ACC112 (cell line): ENCODE data around the gene RITA1.

Experiments used
- H2AFZ ChIP-seq: fragments of 200-600 bp; sonication (generic); one replicate; pipeline ENCODE4 v1.6.0; 2017; ENCODE audit warnings: antibody characterized with exemption, low read length; ENCODE audit not compliant: unreplicated experiment
- H3K27ac ChIP-seq: fragments of 200-600 bp; sonication (generic); 2 replicates; pipeline ENCODE4 v1.5.1; 2014; ENCODE audit warnings: low read depth, mild to moderate bottlenecking, antibody characterized with exemption, low read length, moderate library complexity
- H3K27me3 ChIP-seq: fragments of 200-600 bp; sonication (generic); 2 replicates; pipeline ENCODE4 v1.6.1; 2014; ENCODE audit warnings: mild to moderate bottlenecking, antibody characterized with exemption, low read length, moderate library complexity, mixed read lengths; ENCODE audit not compliant: insufficient read depth
- H3K36me3 ChIP-seq: fragments of 200-600 bp; sonication (generic); 2 replicates; pipeline ENCODE4 v1.6.1; 2016; ENCODE audit warnings: mild to moderate bottlenecking, antibody characterized with exemption, low read length, moderate library complexity, mixed read lengths; ENCODE audit not compliant: insufficient read depth
- H3K4me1 ChIP-seq: fragments of 200-600 bp; sonication (generic); one replicate; pipeline ENCODE4 v1.6.1; 2016; ENCODE audit warnings: low read length, mixed read lengths; ENCODE audit not compliant: insufficient read depth, unreplicated experiment, control insufficient read depth
- H3K4me3 ChIP-seq: fragments of 200-600 bp; sonication (generic); 2 replicates; pipeline ENCODE4 v1.5.1; 2014; ENCODE audit warnings: mild to moderate bottlenecking, low read depth, low read length
- H3K79me2 ChIP-seq: fragments of 200-600 bp; sonication (generic); one replicate; pipeline ENCODE4 v1.6.0; 2016; ENCODE audit warnings: low read length; ENCODE audit not compliant: control insufficient read depth, unreplicated experiment, insufficient read depth

The RITA1 gene

DNA sequence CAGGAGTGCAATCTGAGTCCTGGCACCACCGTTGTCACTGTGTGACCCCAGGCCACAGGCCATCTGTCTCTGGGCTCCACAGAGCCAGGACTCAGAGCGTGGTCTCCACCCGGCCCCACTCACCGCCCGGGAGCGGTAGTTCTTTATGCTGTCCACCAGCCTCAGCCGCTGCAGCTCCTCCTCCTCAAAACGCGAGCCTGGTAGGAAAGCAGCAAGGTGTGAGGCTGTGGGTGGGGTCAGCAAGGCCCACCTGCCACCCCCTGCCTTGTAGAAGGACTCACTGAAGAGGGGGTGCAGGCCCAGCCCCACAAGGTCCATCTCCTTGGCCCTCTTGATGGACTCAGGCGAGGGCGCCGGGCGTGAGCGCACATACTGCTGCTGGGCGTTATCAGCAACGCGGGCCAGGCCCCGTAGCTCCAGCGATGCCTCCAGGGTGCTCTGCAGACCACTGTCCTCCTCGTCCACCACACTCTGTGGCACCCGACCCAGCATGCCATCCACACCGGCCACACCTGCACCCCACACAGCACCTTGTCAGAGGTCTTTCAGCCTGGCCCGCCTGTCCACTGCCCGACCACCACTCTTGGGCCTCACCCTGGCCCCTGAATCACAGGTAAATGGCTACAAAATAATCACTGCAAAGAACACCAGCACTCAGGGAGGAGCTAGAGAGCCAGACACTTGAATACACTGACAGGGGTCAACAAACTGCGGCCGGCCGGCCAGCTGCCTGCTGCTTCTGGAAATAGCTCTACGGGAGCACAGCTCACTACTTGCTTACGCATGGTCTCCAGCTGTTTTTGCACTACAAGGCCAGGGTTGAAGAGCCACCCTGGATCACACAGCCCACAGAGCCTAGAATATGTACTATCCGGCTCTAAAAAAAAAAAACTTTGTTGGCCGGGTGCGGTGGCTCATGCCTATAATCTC, 19.7 kb upstream of the RITA1 start:
- Histone ChIP-seq H3K36me3 (peaks cover 28% of the 10 kb centered on the region; the same call in 1 of the 2 replicates), H2AFZ (no peak overlapping the region)

DNA sequence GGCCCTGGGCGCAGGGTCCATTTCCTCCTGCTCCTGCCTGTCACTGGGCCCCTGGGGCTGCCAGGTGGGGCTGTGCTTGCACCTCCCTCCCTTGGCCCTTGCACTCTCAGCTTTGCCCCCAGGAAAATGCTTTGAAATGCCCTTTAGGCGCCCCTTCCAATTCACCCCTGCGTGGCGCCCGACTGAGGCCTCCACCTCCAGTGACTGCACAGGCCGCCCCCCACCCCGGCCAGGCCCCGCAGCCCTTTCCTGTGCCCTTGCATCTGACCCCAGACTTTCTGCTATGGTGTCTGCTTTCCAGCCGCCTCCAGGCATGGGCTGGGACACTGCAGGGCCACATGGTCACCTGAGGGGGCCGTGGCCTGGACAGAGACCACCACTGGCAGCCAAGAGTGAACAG, 17.7 kb upstream of the RITA1 start:
- Histone ChIP-seq H3K27me3 (no peaks in the 10 kb centered on the region), H3K79me2 (no peaks in the 10 kb centered on the region), H3K27ac (no peak overlapping the region), H3K36me3 (peaks cover 44% of the 10 kb centered on the region; the same call in 1 of the 2 replicates), H3K4me3 (no peak overlapping the region), H3K4me1 (peaks cover 5% of the 10 kb centered on the region), H2AFZ (no peak overlapping the region)

More for the DNA sequence above, 19.7 kb upstream of the RITA1 start:
- H3K27me3 ChIP-seq = no peaks in the 10 kb centered on the region
- no peak overlapping the region for H3K4me3 ChIP-seq
- no peaks in the 10 kb centered on the region for H3K79me2 ChIP-seq
- H3K4me1 ChIP-seq = peaks cover 16% of the 10 kb centered on the region
- H3K27ac ChIP-seq = no peak overlapping the region

DNA sequence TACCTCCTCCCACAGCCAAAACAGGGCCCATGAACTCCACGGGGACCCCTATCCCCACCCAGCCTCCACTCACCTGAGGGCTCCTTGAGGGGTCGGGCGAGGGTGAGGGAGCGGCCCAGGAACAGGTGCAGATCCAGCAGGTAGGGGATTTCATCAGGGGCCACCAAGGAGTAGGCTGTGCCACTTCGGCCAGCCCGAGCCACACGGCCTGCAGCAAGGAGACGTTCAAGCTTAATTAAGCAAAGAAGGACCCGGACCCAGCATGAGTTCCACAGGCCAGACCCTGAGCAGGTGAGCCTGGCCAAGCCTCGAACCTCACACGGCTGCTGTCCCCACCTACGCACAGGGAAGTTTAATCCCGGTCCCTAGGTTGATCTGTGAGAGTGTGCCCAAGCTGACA, 15.8 kb upstream of the RITA1 start:
- H3K36me3 ChIP-seq = peaks cover 35% of the 10 kb centered on the region; the same call in 1 of the 2 replicates
- H3K27me3 ChIP-seq = no peaks in the 10 kb centered on the region
- H3K27ac ChIP-seq = no peak overlapping the region
- no peak overlapping the region for H3K4me3 ChIP-seq
- no peak overlapping the region for H2AFZ ChIP-seq
- no peaks in the 10 kb centered on the region for H3K79me2 ChIP-seq
- peaks cover 5% of the 10 kb centered on the region for H3K4me1 ChIP-seq

DNA sequence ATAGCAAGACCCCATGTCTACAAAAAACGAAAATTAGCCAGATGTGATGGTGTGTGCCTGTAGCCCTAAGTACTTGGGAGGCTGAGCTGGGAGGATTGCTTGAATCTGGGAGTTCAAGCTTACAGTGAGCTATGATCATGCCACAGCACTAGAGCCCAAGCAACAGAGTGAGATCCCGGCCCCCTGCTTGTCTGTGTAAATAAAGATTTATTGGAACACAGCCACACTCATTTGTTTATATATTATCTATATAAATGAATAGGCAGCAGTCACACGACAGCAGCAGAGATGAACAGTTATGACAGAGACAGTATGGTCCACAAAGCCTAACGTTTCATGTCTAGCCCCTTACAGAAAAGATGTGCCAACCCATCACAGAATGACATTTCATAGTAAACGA, 15.1 kb upstream of the RITA1 start:
- H3K27ac ChIP-seq = no peak overlapping the region

DNA sequence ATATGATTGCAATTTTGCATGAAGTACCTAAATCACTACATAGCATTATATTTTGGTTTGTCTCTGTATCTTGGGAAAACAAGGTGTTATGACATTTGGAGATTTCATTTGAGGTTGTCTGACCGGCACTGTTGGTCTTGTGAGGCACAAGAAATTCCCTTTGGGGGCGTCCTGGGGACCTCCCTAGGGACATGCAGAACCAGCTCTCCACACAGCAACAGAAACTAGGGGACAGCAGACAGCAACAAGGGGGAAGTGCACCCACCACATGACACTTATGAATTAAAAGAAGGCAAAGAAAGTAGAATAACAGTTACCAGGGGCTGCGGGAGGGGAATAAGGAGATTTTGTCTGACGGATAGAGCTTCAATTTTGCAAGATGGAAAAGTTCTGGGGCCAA, 14.6 kb upstream of the RITA1 start:
- Histone ChIP-seq H2AFZ (no peak overlapping the region), H3K27ac (no peak overlapping the region), H3K36me3 (peaks cover 28% of the 10 kb centered on the region; the same call in 1 of the 2 replicates), H3K79me2 (no peaks in the 10 kb centered on the region), H3K4me1 (no peaks in the 10 kb centered on the region), H3K27me3 (no peaks in the 10 kb centered on the region), H3K4me3 (no peak overlapping the region)

More for the DNA sequence above, 15.1 kb upstream of the RITA1 start:
- Histone ChIP-seq H3K27me3 (no peaks in the 10 kb centered on the region), H3K4me1 (no peaks in the 10 kb centered on the region), H2AFZ (no peak overlapping the region), H3K36me3 (peaks cover 29% of the 10 kb centered on the region; the same call in 1 of the 2 replicates), H3K79me2 (no peaks in the 10 kb centered on the region), H3K4me3 (no peak overlapping the region)

DNA sequence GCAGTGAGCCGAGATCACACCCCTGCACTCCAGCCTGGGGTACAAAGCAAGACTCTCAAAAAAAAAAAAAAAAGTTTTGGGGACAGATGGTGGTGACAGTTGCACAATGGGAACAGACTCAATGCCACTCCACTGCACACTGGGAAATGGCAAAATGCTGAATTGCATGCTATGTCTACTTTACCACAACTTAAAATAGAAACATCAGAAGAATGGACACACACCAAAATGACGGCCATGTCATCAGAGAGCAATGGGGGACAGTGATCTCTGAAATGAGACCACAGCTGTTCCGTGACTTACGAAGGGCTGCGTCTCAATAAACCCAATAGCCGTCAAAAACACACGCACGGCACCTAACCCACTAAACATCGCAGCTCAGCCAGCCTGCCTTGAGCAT, 14.0 kb upstream of the RITA1 start:
- H3K79me2 ChIP-seq = no peaks in the 10 kb centered on the region
- no peak overlapping the region for H3K4me3 ChIP-seq
- no peak overlapping the region for H2AFZ ChIP-seq
- peaks cover 28% of the 10 kb centered on the region for H3K36me3 ChIP-seq
- no peaks in the 10 kb centered on the region for H3K4me1 ChIP-seq
- no peaks in the 10 kb centered on the region for H3K27me3 ChIP-seq
- H3K27ac ChIP-seq = no peak overlapping the region

DNA sequence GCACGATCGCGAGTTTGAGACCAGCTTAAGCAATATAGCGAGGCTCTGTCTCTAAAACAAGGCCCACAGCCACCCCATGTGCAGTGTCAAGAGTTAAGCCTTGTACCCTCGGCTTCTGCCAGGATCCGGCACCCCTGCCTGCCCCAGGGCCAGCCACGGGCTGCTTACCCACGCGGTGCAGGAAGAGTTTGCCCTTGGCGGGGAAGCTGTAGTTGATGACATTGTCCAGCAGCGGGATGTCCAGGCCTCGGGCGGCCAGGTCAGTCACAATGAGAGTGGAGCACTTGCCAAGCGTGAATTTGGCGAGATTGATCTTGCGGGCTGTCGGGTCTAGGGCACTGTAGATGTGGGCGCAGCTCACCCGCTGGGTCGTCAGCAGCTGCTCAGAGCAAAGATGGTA, 13.3 kb upstream of the RITA1 start:
- Histone ChIP-seq H3K27ac (no peak overlapping the region), H3K79me2 (no peaks in the 10 kb centered on the region)

DNA sequence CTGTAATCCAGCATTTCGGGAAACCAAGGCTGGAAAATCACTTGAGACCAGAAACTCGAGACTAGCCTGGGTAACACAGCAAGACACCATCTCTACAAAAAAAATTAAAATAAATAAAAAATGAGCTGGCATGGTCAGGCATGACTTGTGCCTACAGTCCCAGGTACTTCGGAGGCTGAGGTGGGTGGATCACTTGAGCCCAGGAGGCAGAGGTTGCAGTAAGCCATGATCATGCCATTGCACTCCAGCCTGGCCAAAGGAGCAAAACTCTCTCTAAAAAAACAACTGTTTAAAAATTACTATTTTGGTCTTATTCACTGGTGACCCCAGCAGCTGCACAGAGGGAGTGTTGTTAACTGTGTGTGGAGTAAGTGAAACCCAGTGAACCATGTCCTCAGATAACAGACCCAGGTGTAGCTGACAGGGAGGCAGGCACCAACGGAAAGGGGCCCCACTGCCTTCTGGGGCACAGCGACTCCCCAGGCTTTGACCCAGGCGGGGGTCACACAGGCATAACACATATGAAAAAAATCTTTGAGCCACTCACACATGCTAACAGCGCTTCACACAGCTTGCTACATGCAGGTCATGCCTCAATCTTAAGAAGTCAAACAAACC, 12.3 kb upstream of the RITA1 start:
- Histone ChIP-seq H3K36me3 (peaks cover 40% of the 10 kb centered on the region), H3K27me3 (no peaks in the 10 kb centered on the region), H3K4me1 (no peaks in the 10 kb centered on the region), H3K4me3 (no peak overlapping the region), H3K79me2 (no peaks in the 10 kb centered on the region), H3K27ac (no peak overlapping the region), H2AFZ (no peak overlapping the region)

More for the DNA sequence above, 13.3 kb upstream of the RITA1 start:
- H3K4me3 ChIP-seq = no peak overlapping the region
- peaks cover 30% of the 10 kb centered on the region for H3K36me3 ChIP-seq
- H3K4me1 ChIP-seq = no peaks in the 10 kb centered on the region
- no peaks in the 10 kb centered on the region for H3K27me3 ChIP-seq
- H2AFZ ChIP-seq = no peak overlapping the region

DNA sequence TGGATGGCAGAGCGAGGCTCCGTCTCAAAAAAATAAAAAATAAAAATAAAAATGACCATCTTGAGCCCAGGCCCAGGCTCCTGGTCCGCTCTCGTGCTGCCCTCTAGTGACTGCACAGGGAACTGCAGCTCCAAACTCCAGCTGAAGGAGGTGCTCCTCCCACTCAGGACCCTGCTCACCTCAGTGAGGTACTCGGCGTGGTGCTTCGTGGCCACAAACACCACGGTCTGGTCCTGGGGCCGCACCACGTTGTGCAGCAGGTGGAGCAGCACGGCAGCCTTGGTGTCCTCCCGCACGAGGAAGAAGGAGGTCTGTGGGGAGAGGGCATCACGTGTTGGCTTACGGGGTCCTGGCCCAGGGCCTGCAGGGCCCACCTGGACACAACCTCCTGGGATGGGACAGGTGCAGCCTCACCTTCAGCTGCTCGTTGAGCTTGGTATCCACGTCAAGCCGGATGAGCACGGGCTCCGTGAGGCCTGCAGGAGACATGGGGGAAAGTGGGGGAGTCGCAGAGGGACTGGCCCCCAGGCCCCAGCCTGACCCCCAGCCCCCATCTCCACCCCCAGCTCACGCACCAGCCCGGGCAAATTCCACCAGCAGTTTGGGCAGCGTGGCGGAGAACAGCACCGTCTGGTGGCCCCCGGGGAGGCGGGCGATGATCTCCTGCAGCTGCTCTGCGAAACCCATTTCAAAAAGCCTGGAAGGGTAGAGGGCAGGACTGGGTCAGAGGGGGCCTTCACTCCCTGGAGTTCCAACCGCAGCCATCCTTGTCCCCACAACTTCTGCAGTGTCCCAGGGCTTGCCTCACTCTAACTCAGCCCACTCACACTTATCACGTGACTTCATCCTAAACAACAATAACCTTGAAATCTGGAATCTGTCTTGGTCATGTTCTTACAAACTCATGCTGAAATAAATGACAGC, 10.8 kb upstream of the RITA1 start:
- Histone ChIP-seq H3K36me3 (peaks cover 51% of the 10 kb centered on the region), H3K79me2 (peaks cover 3% of the 10 kb centered on the region)

DNA sequence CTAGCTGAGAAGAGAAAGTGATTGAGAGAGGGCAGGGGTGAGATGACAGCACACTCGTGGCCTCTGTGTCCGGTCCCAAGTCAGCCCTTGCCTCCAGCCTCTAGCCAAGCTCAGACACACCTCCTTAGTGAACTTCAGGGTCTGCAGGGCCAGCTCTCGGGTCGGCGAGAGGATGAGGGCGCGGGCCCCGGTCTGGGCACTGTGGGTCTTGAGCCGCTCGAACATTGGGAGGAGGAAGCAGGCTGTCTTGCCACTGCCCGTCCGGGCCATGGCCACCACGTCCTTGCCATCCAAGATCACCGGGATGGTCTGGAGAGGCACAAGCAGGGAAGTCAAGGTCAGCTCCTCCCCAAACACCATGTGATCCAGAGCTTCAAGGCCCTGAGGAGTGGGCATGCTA, 6.5 kb upstream of the RITA1 start:
- Histone ChIP-seq H3K36me3 (peaks cover 37% of the 10 kb centered on the region), H3K27me3 (no peaks in the 10 kb centered on the region), H3K4me1 (peaks cover 6% of the 10 kb centered on the region), H3K27ac (no peak overlapping the region), H2AFZ (no peak overlapping the region), H3K79me2 (peaks cover 33% of the 10 kb centered on the region), H3K4me3 (no peak overlapping the region)

More for the DNA sequence above, 10.8 kb upstream of the RITA1 start:
- H3K4me3 ChIP-seq = no peak overlapping the region
- no peaks in the 10 kb centered on the region for H3K4me1 ChIP-seq
- H2AFZ ChIP-seq = no peak overlapping the region
- no peak overlapping the region for H3K27ac ChIP-seq
- no peaks in the 10 kb centered on the region for H3K27me3 ChIP-seq
